ENCODE results near the gene ST7L. TPM values are rescaled to one million over a fixed set of nuclear protein-coding genes. Genes with fewer than 3 reads are reported as not detected.

Gene ST7L
- total RNA-seq, 1 donor from 2014 or later = 14.8 TPM

DNA sequence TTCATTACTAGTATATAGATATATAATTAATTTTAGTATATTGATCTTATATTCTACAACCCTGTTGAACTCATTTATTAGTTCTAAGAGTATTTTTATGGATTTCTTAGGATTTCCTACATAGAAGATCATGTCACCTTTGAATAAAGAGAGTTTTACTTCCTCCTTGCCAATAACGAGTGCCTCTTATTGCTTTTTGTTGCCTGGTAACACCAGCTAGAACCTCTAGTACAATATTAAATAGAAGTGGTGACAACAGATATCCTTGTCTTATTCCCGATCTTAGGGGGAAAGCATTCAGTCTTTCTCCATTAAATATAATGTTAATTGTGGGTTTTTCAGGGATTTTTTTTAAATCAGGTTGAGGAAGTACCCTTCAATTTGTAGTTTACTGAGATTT, 69.4 kb downstream of the ST7L start:
- Histone ChIP-seq H3K4me1 (ENCODE audit: insufficient read depth, low read length) (peaks cover 19% of the 10 kb centered on the region), H3K79me2 (ENCODE audit: insufficient read depth, low read length) (no peaks in the 10 kb centered on the region), H4K20me1 (ENCODE audit: insufficient read depth, low read length) (no peaks in the 10 kb centered on the region), H3K9ac (ENCODE audit: low read length) (no peak overlapping the region), H3K27ac (ENCODE audit: low read depth, low read length) (no peak overlapping the region), H3K4me2 (ENCODE audit: low read length) (no peak overlapping the region), H3K27me3 (ENCODE audit: insufficient read depth, low read length) (no peaks in the 10 kb centered on the region), H2AFZ (ENCODE audit: low read depth, low read length) (no peak overlapping the region), H3K4me3 (ENCODE audit: insufficient read depth, low read depth, low read length) (no peak overlapping the region), H3K36me3 (ENCODE audit: insufficient read depth, low read length) (peaks cover 7% of the 10 kb centered on the region), H3K9me3 (ENCODE audit: insufficient read depth, low read depth, low read length) (no peaks in the 10 kb centered on the region)
- no peak overlapping the region for H3K4me3 Mint-ChIP-seq (ENCODE audit: unreplicated experiment)
- DNase-seq (ENCODE audit: low read depth) = no peak
- no peaks in the 10 kb centered on the region for H3K27me3 Mint-ChIP-seq (ENCODE audit: low read depth, unreplicated experiment)
- no peak for FAIRE-seq
- peaks cover 5% of the 10 kb centered on the region for H3K36me3 Mint-ChIP-seq (ENCODE audit: low read depth, unreplicated experiment)
- no peaks in the 10 kb centered on the region for H3K9me3 Mint-ChIP-seq (ENCODE audit: unreplicated experiment)
- H3K4me1 Mint-ChIP-seq (ENCODE audit: low read depth, unreplicated experiment) = peaks cover 15% of the 10 kb centered on the region
- TF ChIP-seq, protein P1, sequence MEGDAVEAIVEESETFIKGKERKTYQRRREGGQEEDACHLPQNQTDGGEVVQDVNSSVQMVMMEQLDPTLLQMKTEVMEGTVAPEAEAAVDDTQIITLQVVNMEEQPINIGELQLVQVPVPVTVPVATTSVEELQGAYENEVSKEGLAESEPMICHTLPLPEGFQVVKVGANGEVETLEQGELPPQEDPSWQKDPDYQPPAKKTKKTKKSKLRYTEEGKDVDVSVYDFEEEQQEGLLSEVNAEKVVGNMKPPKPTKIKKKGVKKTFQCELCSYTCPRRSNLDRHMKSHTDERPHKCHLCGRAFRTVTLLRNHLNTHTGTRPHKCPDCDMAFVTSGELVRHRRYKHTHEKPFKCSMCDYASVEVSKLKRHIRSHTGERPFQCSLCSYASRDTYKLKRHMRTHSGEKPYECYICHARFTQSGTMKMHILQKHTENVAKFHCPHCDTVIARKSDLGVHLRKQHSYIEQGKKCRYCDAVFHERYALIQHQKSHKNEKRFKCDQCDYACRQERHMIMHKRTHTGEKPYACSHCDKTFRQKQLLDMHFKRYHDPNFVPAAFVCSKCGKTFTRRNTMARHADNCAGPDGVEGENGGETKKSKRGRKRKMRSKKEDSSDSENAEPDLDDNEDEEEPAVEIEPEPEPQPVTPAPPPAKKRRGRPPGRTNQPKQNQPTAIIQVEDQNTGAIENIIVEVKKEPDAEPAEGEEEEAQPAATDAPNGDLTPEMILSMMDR (IDR thresholded peaks at IDR 0.05; ENCODE audit: insufficient read depth, low read depth, low read length) = no peak
- no peak for TF ChIP-seq EZH2 (IDR thresholded peaks at IDR 0.05; ENCODE audit: insufficient read depth, low read length)
- no peak overlapping the region for H3K27ac Mint-ChIP-seq (ENCODE audit: unreplicated experiment)

DNA sequence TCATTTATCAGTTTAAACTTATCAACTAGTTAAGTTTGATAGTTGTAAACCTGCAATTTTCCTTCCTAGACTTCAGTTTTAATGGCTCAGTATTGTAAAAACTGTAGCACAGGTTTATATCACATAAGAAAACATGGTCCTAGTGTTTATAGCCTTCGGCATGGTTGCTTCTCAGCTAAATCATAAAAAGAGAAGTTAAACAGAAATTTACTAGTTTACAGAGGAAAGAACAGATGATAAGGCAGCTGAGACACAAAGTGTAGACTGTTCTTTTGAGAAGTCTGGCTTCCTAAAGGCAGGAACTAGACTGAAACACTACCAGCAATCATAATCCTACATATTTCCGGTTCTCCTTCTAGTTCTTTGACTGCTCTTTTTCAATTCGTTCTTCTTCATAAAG, 70.4 kb downstream of the ST7L start:
- no peaks in the 10 kb centered on the region for H3K9me3 ChIP-seq (ENCODE audit: insufficient read depth, low read depth, low read length)
- H3K4me2 ChIP-seq (ENCODE audit: low read length) = no peak overlapping the region
- FAIRE-seq = no peak
- peaks cover 26% of the 10 kb centered on the region for H3K4me1 ChIP-seq (ENCODE audit: insufficient read depth, low read length)
- peaks cover 7% of the 10 kb centered on the region for H3K36me3 ChIP-seq (ENCODE audit: insufficient read depth, low read length)
- no peak for DNase-seq (ENCODE audit: low read depth)
- no peak overlapping the region for H3K4me3 ChIP-seq (ENCODE audit: insufficient read depth, low read depth, low read length)
- H2AFZ ChIP-seq (ENCODE audit: low read depth, low read length) = no peak overlapping the region
- Mint-ChIP-seq H3K4me1 (ENCODE audit: low read depth, unreplicated experiment) (peaks cover 18% of the 10 kb centered on the region), H3K36me3 (ENCODE audit: low read depth, unreplicated experiment) (peaks cover 5% of the 10 kb centered on the region), H3K27me3 (ENCODE audit: low read depth, unreplicated experiment) (no peaks in the 10 kb centered on the region), H3K27ac (ENCODE audit: unreplicated experiment) (no peak overlapping the region), H3K9me3 (ENCODE audit: unreplicated experiment) (no peaks in the 10 kb centered on the region), H3K4me3 (ENCODE audit: unreplicated experiment) (no peak overlapping the region)
- H3K27me3 ChIP-seq (ENCODE audit: insufficient read depth, low read length) = no peaks in the 10 kb centered on the region
- H3K27ac ChIP-seq (ENCODE audit: low read depth, low read length) = no peak overlapping the region
- H3K9ac ChIP-seq (ENCODE audit: low read length) = no peak overlapping the region
- TF ChIP-seq EZH2 (IDR thresholded peaks at IDR 0.05; ENCODE audit: insufficient read depth, low read length) = no peak
- TF ChIP-seq, protein P1 (IDR thresholded peaks at IDR 0.05; ENCODE audit: insufficient read depth, low read depth, low read length) = no peak
- no peaks in the 10 kb centered on the region for H4K20me1 ChIP-seq (ENCODE audit: insufficient read depth, low read length)
- no peaks in the 10 kb centered on the region for H3K79me2 ChIP-seq (ENCODE audit: insufficient read depth, low read length)

DNA sequence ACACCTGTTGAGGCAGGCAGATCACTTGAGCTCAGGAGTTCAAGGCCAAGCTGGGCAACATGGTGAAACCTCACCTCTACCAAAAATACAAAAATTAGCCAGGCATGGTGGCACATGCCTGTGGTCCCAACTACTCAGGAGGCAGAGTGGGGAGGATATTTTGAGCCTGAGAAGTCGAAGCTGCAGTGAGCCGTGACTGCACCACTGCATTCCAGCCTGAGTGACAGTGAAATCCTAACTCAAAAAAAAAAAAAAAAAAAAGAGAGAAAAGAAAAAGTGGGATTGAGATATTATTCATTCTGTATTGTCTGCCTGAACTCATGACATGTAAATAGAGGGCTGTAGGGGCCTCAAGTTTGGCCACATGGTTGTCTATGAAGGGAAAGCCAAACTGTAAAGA, 72.9 kb downstream of the ST7L start:
- TF ChIP-seq EZH2 (IDR thresholded peaks at IDR 0.05; ENCODE audit: insufficient read depth, low read length) = no peak
- TF ChIP-seq, protein P1 (IDR thresholded peaks at IDR 0.05; ENCODE audit: insufficient read depth, low read depth, low read length) = no peak
- Histone ChIP-seq H3K4me2 (ENCODE audit: low read length) (peak overlapping the region; percentile 29), H3K4me3 (ENCODE audit: insufficient read depth, low read depth, low read length) (no peak overlapping the region), H3K4me1 (ENCODE audit: insufficient read depth, low read length) (peaks cover 27% of the 10 kb centered on the region), H3K36me3 (ENCODE audit: insufficient read depth, low read length) (peaks cover 12% of the 10 kb centered on the region), H3K79me2 (ENCODE audit: insufficient read depth, low read length) (no peaks in the 10 kb centered on the region), H4K20me1 (ENCODE audit: insufficient read depth, low read length) (no peaks in the 10 kb centered on the region), H2AFZ (ENCODE audit: low read depth, low read length) (no peak overlapping the region), H3K27me3 (ENCODE audit: insufficient read depth, low read length) (no peaks in the 10 kb centered on the region), H3K9me3 (ENCODE audit: insufficient read depth, low read depth, low read length) (no peaks in the 10 kb centered on the region), H3K9ac (ENCODE audit: low read length) (peak overlapping the region; percentile 53), H3K27ac (ENCODE audit: low read depth, low read length) (peak overlapping the region; percentile 97)
- no peak overlapping the region for H3K4me3 Mint-ChIP-seq (ENCODE audit: unreplicated experiment)
- H3K27me3 Mint-ChIP-seq (ENCODE audit: low read depth, unreplicated experiment) = no peaks in the 10 kb centered on the region
- peaks cover 21% of the 10 kb centered on the region for H3K4me1 Mint-ChIP-seq (ENCODE audit: low read depth, unreplicated experiment)
- H3K27ac Mint-ChIP-seq (ENCODE audit: unreplicated experiment) = peak overlapping the region; percentile 90
- H3K36me3 Mint-ChIP-seq (ENCODE audit: low read depth, unreplicated experiment) = peaks cover 2% of the 10 kb centered on the region
- FAIRE-seq (no peak), DNase-seq (ENCODE audit: low read depth) (no peak)
- no peaks in the 10 kb centered on the region for H3K9me3 Mint-ChIP-seq (ENCODE audit: unreplicated experiment)

Data from astrocyte (in vitro differentiated cells and primary cell).